ENCODE data around the gene TRIM72. TPM values are rescaled to one million over a fixed set of nuclear protein-coding genes. Genes with fewer than 3 reads are reported as not detected.
"Not testable (repeated sequence)": the region's sequence is repeated elsewhere in the genome, so short reads cannot be mapped to it uniquely, and the experiment has no call there.

Gene TRIM72
- total and polyA plus RNA-seq, 9 of the 15 experiments (the other 6 are each of a cell fraction or from before 2014, with no cell fraction given), result under 0.01 TPM; not detected in 8

DNA sequence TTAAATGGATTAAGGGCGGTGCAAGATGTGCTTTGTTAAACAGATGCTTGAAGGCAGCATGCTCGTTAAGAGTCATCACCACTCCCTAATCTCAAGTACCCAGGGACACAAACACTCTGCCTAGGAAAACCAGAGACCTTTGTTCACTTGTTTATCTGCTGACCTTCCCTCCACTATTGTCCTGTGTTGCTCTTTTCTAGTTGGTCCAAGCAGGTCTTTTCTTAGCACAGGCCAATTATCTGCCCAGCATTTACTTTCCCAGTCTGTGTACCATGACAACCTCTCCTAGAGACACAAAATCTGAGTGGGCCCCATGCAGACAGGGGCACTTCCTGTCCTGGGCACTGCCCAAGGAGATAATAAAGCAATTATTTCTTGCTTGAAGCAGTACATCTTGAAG lies 43.9 kb upstream of the TRIM72 start:
- BruUV-seq (replicated peaks); H3K9ac ChIP-seq (ENCODE audit: insufficient read depth in 1 of 2, low read depth in 2 of 2, low read length in 2 of 2); H4K20me1 ChIP-seq (replicated peaks; ENCODE audit: control insufficient read depth, insufficient read depth, low read length); H3K27ac ChIP-seq (ENCODE audit: extremely low read depth, low read depth, low read length); H3K79me2 ChIP-seq (ENCODE audit: control insufficient read depth, insufficient read depth, low read length); CTCF ChIA-PET (ENCODE audit: low intra/inter-chr PET ratio); intact Hi-C loops (cut with micrococcal nuclease); H3K9me1 ChIP-seq (ENCODE audit: control insufficient read depth, insufficient read depth, low read length); H3K27me3 ChIP-seq (ENCODE audit: control insufficient read depth in 2 of 2, insufficient read depth in 2 of 2, low read length in 2 of 2); H3K4me1 ChIP-seq (replicated peaks in 1 of 2; ENCODE audit: control insufficient read depth in 2 of 2, insufficient read depth in 2 of 2, low read length in 2 of 2); H2AFZ ChIP-seq (ENCODE audit: low read depth, low read length); in situ Hi-C loops (cut with MboI); H3K36me3 ChIP-seq (ENCODE audit: control insufficient read depth, insufficient read depth, low read length); FAIRE-seq; H3K4me3 ChIP-seq; H3K9me3 ChIP-seq (replicated peaks; ENCODE audit: control insufficient read depth, insufficient read depth, low read depth, low read length); DNase-seq (ENCODE audit: extremely low read depth in 1 of 4, low spot score in 3 of 4); POLR2A ChIA-PET: not testable (repeated sequence)
- H3K4me2 ChIP-seq (ENCODE audit: insufficient read depth, low read length), result peak overlapping the region; percentile 8; the same call in 1 of the 2 replicates
- peak; percentile 33; the same call in 2 of the 3 replicates for ATAC-seq
- TF ChIP-seq SOX6 (IDR thresholded peaks at IDR 0.05) (peak; percentile 80), FOXK2 (conservative IDR thresholded peaks at IDR 0.05 in 1 of 2, IDR thresholded peaks at IDR 0.05 in 1 of 2; ENCODE audit: low read depth in 2 of 2) (peak in 1 of 2 experiments; percentile 50; a peak in 1 of 4 replicates), RFX1 (IDR thresholded peaks at IDR 0.05) (peak; percentile 51), CBFA2T3 (IDR thresholded peaks at IDR 0.05) (peak; percentile 77), CBFA2T2 (conservative IDR thresholded peaks at IDR 0.05) (peak; percentile 52), HMBOX1 (IDR thresholded peaks at IDR 0.05) (0 out of 2 replicates have a peak, but pooled peaks have one; percentile 11), ARID1B (IDR thresholded peaks at IDR 0.05) (0 out of 2 replicates have a peak, but pooled peaks have one; percentile 20), TAL1 (IDR thresholded peaks at IDR 0.05) (peak; percentile 27; the same call in 1 of the 2 replicates), KDM1A (IDR thresholded peaks at IDR 0.05) (peak in 1 of 2 experiments; percentile 9; a peak in 1 of 4 replicates)
- WGBS (ENCODE audit: insufficient coverage, low coverage, missing lambda C conversion rate), result no CpG with 5 or more reads among the region's 2 CpGs

Data from K562 (cell line).